C4-2B (cell line): ENCODE data around the gene ENDOV.
"Not testable (repeated sequence)": the region's sequence is repeated elsewhere in the genome, so short reads cannot be mapped to it uniquely, and the experiment has no call there.

Source experiments
- H3K27ac ChIP-seq: fragments of 450-650 bp; 2 replicates; pipeline ENCODE4 v1.5.1; 2017
- CTCF ChIP-seq: fragments of 450-650 bp; conservative IDR thresholded peaks from 2 replicates; pipeline ENCODE4 v1.5.1; 2017; ENCODE audit warnings: mild to moderate bottlenecking
- ZFX ChIP-seq: fragments of 450-650 bp; IDR thresholded peaks from 2 replicates; pipeline ENCODE4 v1.6.1; 2017

The ENDOV gene

GRCh38 chr17:80408872-80409271, 6.1 kb upstream of the ENDOV start:
- no peak overlapping the region for H3K27ac ChIP-seq
- TF ChIP-seq CTCF (no peak), ZFX (no peak)

- no peak overlapping the region for H3K27ac ChIP-seq
- TF ChIP-seq ZFX, result no peak
- no peak for TF ChIP-seq CTCF
Observed at GRCh38 chr17:80409626-80410025, 5.3 kb upstream of the ENDOV start.

GRCh38 chr17:80410441-80411087, 4.4 kb upstream of the ENDOV start:
- not testable (repeated sequence) for H3K27ac ChIP-seq

GRCh38 chr17:80413771-80414507, 1.0 kb upstream of the ENDOV start:
- TF ChIP-seq ZFX (no peak), CTCF (no peak)
- no peak overlapping the region for H3K27ac ChIP-seq

- H3K27ac ChIP-seq, result peak overlapping the region; percentile 78
- TF ChIP-seq CTCF, result no peak
- no peak for TF ChIP-seq ZFX
Observed at GRCh38 chr17:80414508-80414802, 512 bp upstream of the ENDOV start.

- no peak for TF ChIP-seq ZFX
- no peak for TF ChIP-seq CTCF
- H3K27ac ChIP-seq, result peak overlapping the region; percentile 78
Observed at GRCh38 chr17:80415626-80416137, 715 bp downstream of the ENDOV start.

GRCh38 chr17:80416260-80416939, 1.4 kb downstream of the ENDOV start:
- TF ChIP-seq ZFX (no peak), CTCF (no peak)
- no peak overlapping the region; the same call in 1 of the 2 replicates for H3K27ac ChIP-seq
